ENCODE data around the gene UBAC2.

DNA sequence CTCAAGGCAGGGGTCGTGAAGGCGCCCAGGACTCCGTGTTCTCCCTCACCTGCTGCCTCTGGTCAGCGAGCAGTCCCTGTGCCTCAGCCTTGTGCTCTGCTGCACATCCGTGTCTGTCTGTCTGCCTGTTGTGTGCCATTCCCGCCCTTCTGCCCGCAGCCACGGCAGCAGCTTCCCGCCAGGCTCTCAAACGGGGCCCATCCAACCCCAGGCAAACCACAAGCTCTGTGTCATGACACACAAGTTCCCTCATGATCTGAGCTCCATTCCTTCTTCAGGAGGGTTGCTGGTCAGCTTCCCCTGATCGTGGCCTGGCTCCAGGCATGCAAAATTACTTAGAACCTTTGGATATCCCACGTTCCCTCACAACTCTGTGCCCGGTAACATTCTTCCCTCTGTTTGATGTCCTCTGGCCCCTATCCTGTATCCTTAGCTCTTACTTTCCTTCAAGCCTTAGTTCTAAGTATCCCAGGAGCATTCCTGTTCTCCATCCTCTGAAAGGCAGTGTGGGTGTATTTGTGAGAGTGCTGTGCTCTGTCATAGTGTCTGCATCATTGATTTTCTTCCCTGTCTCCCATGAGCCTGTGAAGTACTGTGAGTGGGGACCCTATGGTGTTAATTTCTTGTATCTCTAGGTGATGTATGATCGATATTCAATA lies 103.3 kb downstream of the UBAC2 start:
- peak; percentile 53; the same call in 1 of the 2 replicates for TF ChIP-seq POLR2A (IDR thresholded peaks at IDR 0.05; ENCODE audit: low read depth, low read length)
- TF ChIP-seq POLR2AphosphoS5 (IDR thresholded peaks at IDR 0.05; ENCODE audit: low read depth, low read length): peak; percentile 72
- no peak for TF ChIP-seq TAF1 (IDR thresholded peaks at IDR 0.05; ENCODE audit: borderline replicate concordance, low read depth, low read length)
